ENCODE measurements around the gene CALB2.

CALB2 gene

GRCh38 chr16:71423865-71424264 lies 65.3 kb downstream of the CALB2 start:
- DNase-seq (ENCODE audit: low read depth, low spot score), result no peak
- no peak for TF ChIP-seq FOXP2 (optimal IDR thresholded peaks at IDR 0.05; ENCODE audit: control extremely low read depth, extremely low read length, insufficient read depth)
- TF ChIP-seq EZH2 (IDR thresholded peaks at IDR 0.05), result no peak
- TF ChIP-seq POLR2AphosphoS5 (IDR thresholded peaks at IDR 0.05; ENCODE audit: borderline replicate concordance, low read depth, low read length), result no peak
- Histone ChIP-seq H3K9me3 (ENCODE audit: low read depth, low read length) (no peaks in the 10 kb centered on the region), H3K27ac (no peak overlapping the region), H3K4me3 (no peak overlapping the region), H3K9ac (ENCODE audit: insufficient read length) (no peak overlapping the region), H3K36me3 (ENCODE audit: insufficient read depth, low read length) (no peaks in the 10 kb centered on the region)

- H3K27ac ChIP-seq, result no peak overlapping the region
- H3K36me3 ChIP-seq (ENCODE audit: insufficient read depth, low read length), result no peaks in the 10 kb centered on the region
- no peak for TF ChIP-seq POLR2AphosphoS5 (IDR thresholded peaks at IDR 0.05; ENCODE audit: borderline replicate concordance, low read depth, low read length)
Measured at GRCh38 chr16:71424626-71425025, 66.1 kb downstream of the CALB2 start.

GRCh38 chr16:71425746-71426068 lies 67.2 kb downstream of the CALB2 start:
- TF ChIP-seq EZH2 (IDR thresholded peaks at IDR 0.05), result no peak
- TF ChIP-seq POLR2AphosphoS5 (IDR thresholded peaks at IDR 0.05; ENCODE audit: borderline replicate concordance, low read depth, low read length), result no peak
- TF ChIP-seq FOXP2 (optimal IDR thresholded peaks at IDR 0.05; ENCODE audit: control extremely low read depth, extremely low read length, insufficient read depth), result no peak
- DNase-seq (ENCODE audit: low read depth, low spot score), result no peak
- H3K4me3 ChIP-seq, result no peak overlapping the region
- H3K27ac ChIP-seq, result no peak overlapping the region
- no peak overlapping the region for H3K9ac ChIP-seq (ENCODE audit: insufficient read length)
- no peaks in the 10 kb centered on the region for H3K9me3 ChIP-seq (ENCODE audit: low read depth, low read length)
- no peaks in the 10 kb centered on the region for H3K36me3 ChIP-seq (ENCODE audit: insufficient read depth, low read length)

More at GRCh38 chr16:71424626-71425025, 66.1 kb downstream of the CALB2 start:
- Histone ChIP-seq H3K9me3 (ENCODE audit: low read depth, low read length) (no peaks in the 10 kb centered on the region), H3K4me3 (no peak overlapping the region), H3K9ac (ENCODE audit: insufficient read length) (no peak overlapping the region)
- DNase-seq (ENCODE audit: low read depth, low spot score), result no peak

GRCh38 chr16:71426069-71426879 lies 67.8 kb downstream of the CALB2 start:
- 0 out of 2 replicates have a peak overlapping the region, but pooled peaks have one; percentile 12 for H3K4me3 ChIP-seq
- no peak overlapping the region for H3K9ac ChIP-seq (ENCODE audit: insufficient read length)
- H3K36me3 ChIP-seq (ENCODE audit: insufficient read depth, low read length), result no peaks in the 10 kb centered on the region
- TF ChIP-seq POLR2AphosphoS5 (IDR thresholded peaks at IDR 0.05; ENCODE audit: borderline replicate concordance, low read depth, low read length) (no peak), FOXP2 (optimal IDR thresholded peaks at IDR 0.05; ENCODE audit: control extremely low read depth, extremely low read length, insufficient read depth) (no peak), EZH2 (IDR thresholded peaks at IDR 0.05) (no peak)
- no peak overlapping the region for H3K27ac ChIP-seq
- H3K9me3 ChIP-seq (ENCODE audit: low read depth, low read length), result no peaks in the 10 kb centered on the region
- DNase-seq (ENCODE audit: low read depth, low spot score), result peak; percentile 8

- DNase-seq (ENCODE audit: low read depth, low spot score), result no peak
- H3K4me3 ChIP-seq, result no peak overlapping the region
- no peak overlapping the region for H3K27ac ChIP-seq
- H3K9me3 ChIP-seq (ENCODE audit: low read depth, low read length), result no peaks in the 10 kb centered on the region
- no peak overlapping the region for H3K9ac ChIP-seq (ENCODE audit: insufficient read length)
- no peaks in the 10 kb centered on the region for H3K36me3 ChIP-seq (ENCODE audit: insufficient read depth, low read length)
- no peak for TF ChIP-seq POLR2AphosphoS5 (IDR thresholded peaks at IDR 0.05; ENCODE audit: borderline replicate concordance, low read depth, low read length)
- TF ChIP-seq EZH2 (IDR thresholded peaks at IDR 0.05), result no peak
- no peak for TF ChIP-seq FOXP2 (optimal IDR thresholded peaks at IDR 0.05; ENCODE audit: control extremely low read depth, extremely low read length, insufficient read depth)
Measured at GRCh38 chr16:71426880-71427615, 68.5 kb downstream of the CALB2 start.

GRCh38 chr16:71428385-71428784 lies 69.9 kb downstream of the CALB2 start:
- no peak overlapping the region for H3K9ac ChIP-seq (ENCODE audit: insufficient read length)
- no peak overlapping the region for H3K4me3 ChIP-seq
- no peaks in the 10 kb centered on the region for H3K36me3 ChIP-seq (ENCODE audit: insufficient read depth, low read length)
- no peak for TF ChIP-seq POLR2AphosphoS5 (IDR thresholded peaks at IDR 0.05; ENCODE audit: borderline replicate concordance, low read depth, low read length)
- TF ChIP-seq FOXP2 (optimal IDR thresholded peaks at IDR 0.05; ENCODE audit: control extremely low read depth, extremely low read length, insufficient read depth), result no peak
- no peak for TF ChIP-seq EZH2 (IDR thresholded peaks at IDR 0.05)
- H3K9me3 ChIP-seq (ENCODE audit: low read depth, low read length), result no peaks in the 10 kb centered on the region
- DNase-seq (ENCODE audit: low read depth, low spot score), result no peak
- no peak overlapping the region for H3K27ac ChIP-seq

- Histone ChIP-seq H3K27ac (no peak overlapping the region), H3K4me3 (no peak overlapping the region), H3K9ac (ENCODE audit: insufficient read length) (no peak overlapping the region), H3K36me3 (ENCODE audit: insufficient read depth, low read length) (no peaks in the 10 kb centered on the region), H3K9me3 (ENCODE audit: low read depth, low read length) (no peaks in the 10 kb centered on the region)
- DNase-seq (ENCODE audit: low read depth, low spot score), result no peak
- TF ChIP-seq EZH2 (IDR thresholded peaks at IDR 0.05) (no peak), FOXP2 (optimal IDR thresholded peaks at IDR 0.05; ENCODE audit: control extremely low read depth, extremely low read length, insufficient read depth) (no peak), POLR2AphosphoS5 (IDR thresholded peaks at IDR 0.05; ENCODE audit: borderline replicate concordance, low read depth, low read length) (no peak)
Measured at GRCh38 chr16:71428883-71429282, 70.4 kb downstream of the CALB2 start.

GRCh38 chr16:71429581-71429980 lies 71.1 kb downstream of the CALB2 start:
- Histone ChIP-seq H3K9me3 (ENCODE audit: low read depth, low read length) (no peaks in the 10 kb centered on the region), H3K27ac (no peak overlapping the region), H3K9ac (ENCODE audit: insufficient read length) (no peak overlapping the region), H3K36me3 (ENCODE audit: insufficient read depth, low read length) (no peaks in the 10 kb centered on the region), H3K4me3 (no peak overlapping the region)
- no peak for DNase-seq (ENCODE audit: low read depth, low spot score)
- TF ChIP-seq EZH2 (IDR thresholded peaks at IDR 0.05), result no peak
- no peak for TF ChIP-seq FOXP2 (optimal IDR thresholded peaks at IDR 0.05; ENCODE audit: control extremely low read depth, extremely low read length, insufficient read depth)
- no peak for TF ChIP-seq POLR2AphosphoS5 (IDR thresholded peaks at IDR 0.05; ENCODE audit: borderline replicate concordance, low read depth, low read length)
